ENCODE measurements around the gene SERPINC1.

SERPINC1 gene

GRCh38 chr1:173856014-173856413 is 61.1 kb downstream of the SERPINC1 start:
- Histone ChIP-seq H2AFZ (ENCODE audit: low read depth) (no peak overlapping the region), H3K27me3 (ENCODE audit: insufficient read depth, low read depth) (no peaks in the 10 kb centered on the region), H3K4me3 (IDR thresholded peaks at IDR 0.05; ENCODE audit: insufficient read depth, low read depth, low read length) (no peak overlapping the region), H3K9ac (no peak overlapping the region), H3K4me2 (no peak overlapping the region), H3K27ac (no peak overlapping the region; the same call in 1 of the 2 replicates), H4K20me1 (ENCODE audit: insufficient read depth) (no peaks in the 10 kb centered on the region), H3K79me2 (ENCODE audit: insufficient read depth, low read depth) (no peaks in the 10 kb centered on the region), H3K4me1 (ENCODE audit: low read depth, poor library complexity, severe bottlenecking) (no peaks in the 10 kb centered on the region), H3K36me3 (ENCODE audit: insufficient read depth) (peaks cover 3% of the 10 kb centered on the region; the same call in 1 of the 2 replicates)
- TF ChIP-seq CTCF (conservative IDR thresholded peaks at IDR 0.05; ENCODE audit: low read depth, low read length) = no peak

All from KMS-11 (cell line).